SK-N-SH treated with all-trans-retinoic acid at 6 μM for 48 hours (cell line): ENCODE measurements around the gene ASTN1.

Experiments used
- ISL1 ChIP-seq: fragments of 250-450 bp; sonication (Bioruptor Pico); IDR thresholded peaks from 2 replicates; pipeline ENCODE4 v2.1.2; 2022; ENCODE audit warnings: mild to moderate bottlenecking, moderate library complexity
- PATZ1 ChIP-seq: fragments of 250-450 bp; sonication (Bioruptor Pico); IDR thresholded peaks from 2 replicates; pipeline ENCODE4 v1.8.0; 2020; ENCODE audit warnings: mild to moderate bottlenecking, moderate library complexity, borderline replicate concordance
- POU6F1 ChIP-seq: fragments of 250-450 bp; sonication (Bioruptor Pico); IDR thresholded peaks from 2 replicates; pipeline ENCODE4 v1.8.0; 2021; ENCODE audit warnings: low read depth, mild to moderate bottlenecking, moderate library complexity, borderline replicate concordance
- PPARA ChIP-seq: fragments of 250-450 bp; sonication (Bioruptor Pico); IDR thresholded peaks from 2 replicates; pipeline ENCODE4 v1.5.0; 2020; ENCODE audit warnings: mild to moderate bottlenecking, borderline replicate concordance
- RARB ChIP-seq: fragments of 250-450 bp; sonication (Bioruptor Pico); IDR thresholded peaks from 2 replicates; pipeline ENCODE4 v1.8.0; 2021; ENCODE audit warnings: mild to moderate bottlenecking, moderate library complexity
- SNAI2 ChIP-seq: fragments of 250-450 bp; sonication (Bioruptor Pico); IDR thresholded peaks from 2 replicates; pipeline ENCODE4 v1.5.0; 2020; ENCODE audit warnings: mild to moderate bottlenecking, moderate library complexity
- TOX ChIP-seq: fragments of 250-450 bp; sonication (Bioruptor Pico); IDR thresholded peaks from 2 replicates; pipeline ENCODE4 v1.8.0; 2021; ENCODE audit warnings: mild to moderate bottlenecking, moderate library complexity, borderline replicate concordance
- ZC3H10 ChIP-seq: fragments of 250-450 bp; sonication (Bioruptor Pico); IDR thresholded peaks from 2 replicates; pipeline ENCODE4 v1.5.1; 2021; ENCODE audit warnings: mild to moderate bottlenecking, moderate library complexity
- ZFP3 ChIP-seq: fragments of 250-450 bp; sonication (Bioruptor Pico); IDR thresholded peaks from 2 replicates; pipeline ENCODE4 v1.5.0; 2020; ENCODE audit warnings: mild to moderate bottlenecking, moderate library complexity
- ZFP30 ChIP-seq: fragments of 450-650 bp; formaldehyde crosslinking; IDR thresholded peaks from 2 replicates; pipeline ENCODE4 v1.5.0; 2022; ENCODE audit warnings: mild to moderate bottlenecking, moderate library complexity

GRCh38 chr1:177023249-177023648, 141.3 kb downstream of the ASTN1 start:
- no peak for TF ChIP-seq ISL1
- no peak for TF ChIP-seq PPARA
- no peak for TF ChIP-seq ZFP30
- TF ChIP-seq PATZ1 (CRISPR knock-in tag) = no peak
- TF ChIP-seq POU6F1 = no peak
- no peak for TF ChIP-seq ZFP3
- TF ChIP-seq SNAI2 (CRISPR knock-in tag) = no peak
- TF ChIP-seq ZC3H10 (CRISPR knock-in tag) = no peak
- TF ChIP-seq TOX (CRISPR knock-in tag) = no peak
- TF ChIP-seq RARB = no peak
